GM12872 (cell line): Measurements from ENCODE around the gene C15orf39.

Experiments
- TF ChIP-seq, protein P1 (sequence below): IDR thresholded peaks from 3 replicates; pipeline ENCODE4 v1.5.1; 2011; ENCODE audit warnings: low read depth, mild to moderate bottlenecking, low read length, moderate library complexity; ENCODE audit not compliant: insufficient read depth

Gene C15orf39

DNA sequence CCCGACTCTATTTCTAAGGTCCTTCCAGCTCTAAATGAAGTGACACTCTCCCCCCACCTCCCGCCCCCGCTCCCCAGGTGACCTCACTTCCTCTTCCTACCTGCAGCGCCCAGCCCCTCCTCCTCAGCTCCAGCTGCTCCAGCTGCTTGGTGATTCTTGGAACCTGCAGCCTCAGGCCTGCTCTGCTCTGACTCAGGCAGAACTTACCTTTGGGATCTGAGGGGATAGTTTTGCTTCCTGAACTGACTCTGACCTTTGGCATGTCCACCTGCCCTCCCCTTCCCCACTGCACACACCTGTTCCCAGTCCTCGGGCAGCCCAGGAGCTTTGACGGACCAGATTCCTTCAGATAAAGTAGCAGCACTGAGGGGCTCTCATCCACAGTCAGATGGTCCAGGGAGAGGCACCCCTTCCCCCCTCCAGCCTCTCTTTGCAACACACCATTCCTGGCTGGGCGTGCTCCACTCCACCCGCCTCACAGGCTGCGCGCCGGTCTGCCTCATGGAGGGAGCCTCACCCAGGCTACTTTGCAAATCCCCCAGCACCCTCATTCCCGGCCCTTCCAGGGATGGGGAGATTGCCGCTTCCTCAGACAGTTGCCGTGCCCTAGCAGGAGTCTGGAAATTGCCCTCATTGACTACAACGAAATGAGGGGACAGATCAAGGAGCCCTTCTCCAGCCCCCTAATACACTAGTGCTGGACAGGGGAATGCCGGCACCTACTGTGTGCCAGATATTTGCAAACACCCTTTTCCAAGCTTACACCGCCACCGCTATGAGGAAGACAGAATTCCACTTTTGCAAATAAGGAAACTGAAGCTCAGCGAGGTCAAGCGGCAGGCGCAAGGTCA, 692 bp upstream of the C15orf39 start:
- TF ChIP-seq, protein P1, sequence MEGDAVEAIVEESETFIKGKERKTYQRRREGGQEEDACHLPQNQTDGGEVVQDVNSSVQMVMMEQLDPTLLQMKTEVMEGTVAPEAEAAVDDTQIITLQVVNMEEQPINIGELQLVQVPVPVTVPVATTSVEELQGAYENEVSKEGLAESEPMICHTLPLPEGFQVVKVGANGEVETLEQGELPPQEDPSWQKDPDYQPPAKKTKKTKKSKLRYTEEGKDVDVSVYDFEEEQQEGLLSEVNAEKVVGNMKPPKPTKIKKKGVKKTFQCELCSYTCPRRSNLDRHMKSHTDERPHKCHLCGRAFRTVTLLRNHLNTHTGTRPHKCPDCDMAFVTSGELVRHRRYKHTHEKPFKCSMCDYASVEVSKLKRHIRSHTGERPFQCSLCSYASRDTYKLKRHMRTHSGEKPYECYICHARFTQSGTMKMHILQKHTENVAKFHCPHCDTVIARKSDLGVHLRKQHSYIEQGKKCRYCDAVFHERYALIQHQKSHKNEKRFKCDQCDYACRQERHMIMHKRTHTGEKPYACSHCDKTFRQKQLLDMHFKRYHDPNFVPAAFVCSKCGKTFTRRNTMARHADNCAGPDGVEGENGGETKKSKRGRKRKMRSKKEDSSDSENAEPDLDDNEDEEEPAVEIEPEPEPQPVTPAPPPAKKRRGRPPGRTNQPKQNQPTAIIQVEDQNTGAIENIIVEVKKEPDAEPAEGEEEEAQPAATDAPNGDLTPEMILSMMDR, result no peak

DNA sequence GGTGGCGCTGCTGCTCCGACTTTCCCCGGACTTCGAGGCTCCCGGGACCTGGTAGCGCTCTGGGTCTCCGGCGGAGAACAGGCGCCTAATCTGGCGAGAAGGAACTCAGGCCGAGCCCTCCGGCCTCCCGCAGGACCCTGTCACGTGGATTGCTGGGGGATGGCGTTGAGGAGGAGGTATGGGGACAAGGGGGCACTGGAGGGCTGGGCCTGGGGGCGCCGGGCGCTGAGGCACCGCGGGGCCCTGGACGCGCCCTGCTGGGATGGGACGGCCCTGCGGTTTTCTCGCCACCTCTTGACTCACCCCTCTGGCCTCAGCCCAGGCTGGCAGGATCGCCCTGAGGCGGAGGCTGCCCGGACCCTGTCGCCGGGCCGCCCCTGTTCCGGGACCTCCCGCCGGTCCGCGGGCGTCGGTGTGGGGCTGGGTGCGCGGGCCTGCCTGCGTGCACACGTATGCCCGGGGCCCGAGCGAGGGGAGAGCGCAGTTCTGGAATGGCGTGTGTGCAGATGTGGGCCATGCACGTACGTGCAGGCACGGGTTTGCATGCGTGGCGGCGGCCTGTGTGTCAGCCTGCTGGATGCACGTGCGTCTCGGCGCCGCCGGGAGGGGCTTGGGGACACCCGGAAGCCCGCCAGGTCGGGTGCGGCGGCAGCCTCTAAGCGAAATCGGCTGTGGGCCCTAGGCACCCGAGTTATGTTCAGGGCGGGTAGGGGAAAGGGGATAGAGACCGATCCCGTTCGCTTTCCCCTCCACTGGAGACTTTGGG, 752 bp downstream of the C15orf39 start:
- TF ChIP-seq, protein P1, result 0 out of 3 replicates have a peak, but pooled peaks have one; percentile 14

DNA sequence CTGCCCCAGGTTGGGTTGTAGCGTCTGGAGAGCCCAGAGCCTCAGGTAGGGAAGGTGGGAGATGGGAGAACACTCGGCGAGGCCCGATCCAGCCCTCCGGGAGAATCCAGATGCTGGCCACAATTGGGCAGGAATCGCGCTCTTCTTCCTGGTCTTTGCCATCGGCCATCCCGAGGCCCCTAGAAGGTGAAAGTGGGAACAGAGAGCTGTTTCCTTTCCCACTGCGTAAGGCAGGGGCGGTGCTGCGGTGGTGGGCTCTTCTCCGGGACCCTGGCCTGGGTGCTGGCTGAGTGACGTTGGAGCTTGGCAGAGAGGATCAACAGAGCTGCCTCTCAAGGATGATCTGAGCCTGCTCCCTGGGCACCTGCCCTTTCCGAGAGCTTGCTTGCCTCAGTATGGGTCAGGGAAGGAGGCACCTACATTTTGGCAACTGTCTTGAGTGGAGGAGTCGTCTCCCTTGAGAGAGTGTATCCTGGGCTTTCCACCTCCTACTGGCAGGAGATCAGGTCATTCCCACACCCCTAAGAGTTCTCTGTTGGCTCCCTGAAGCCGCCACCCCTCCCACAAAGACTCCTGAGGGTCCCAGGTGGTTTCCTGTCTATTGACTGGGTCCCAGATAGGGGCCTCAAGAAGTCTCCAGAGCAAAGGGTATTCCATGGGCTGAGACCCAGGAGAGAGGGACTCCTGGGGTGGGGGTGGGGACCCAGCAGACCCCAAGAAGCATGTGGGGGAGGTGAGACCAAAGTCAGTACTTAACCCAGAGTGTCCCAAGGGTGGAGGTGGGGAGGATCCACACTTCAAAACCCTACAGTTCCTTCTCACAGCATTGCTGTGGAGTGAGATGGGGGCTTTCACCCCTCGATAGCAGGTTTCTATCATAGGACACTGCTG, 1.6 kb downstream of the C15orf39 start:
- TF ChIP-seq, protein P1, result no peak

DNA sequence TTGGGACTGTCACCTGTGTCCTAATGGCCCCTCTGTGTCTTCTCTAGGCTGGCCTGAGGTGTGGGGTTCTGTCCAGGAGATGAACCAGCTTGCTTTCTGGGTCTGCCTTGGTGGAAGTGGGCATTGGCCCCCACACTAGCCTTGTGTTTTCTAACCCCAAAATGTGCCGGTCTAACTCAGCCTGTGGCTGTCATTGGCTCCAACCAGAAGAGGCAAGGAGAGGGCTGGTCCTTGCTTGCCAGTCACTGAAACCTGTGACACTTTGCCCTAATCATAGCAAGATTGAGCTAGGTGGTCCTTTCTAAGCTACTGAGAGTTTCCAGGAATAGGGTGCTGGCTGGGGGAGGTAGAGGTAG, 2.2 kb downstream of the C15orf39 start:
- TF ChIP-seq, protein P1, result no peak

DNA sequence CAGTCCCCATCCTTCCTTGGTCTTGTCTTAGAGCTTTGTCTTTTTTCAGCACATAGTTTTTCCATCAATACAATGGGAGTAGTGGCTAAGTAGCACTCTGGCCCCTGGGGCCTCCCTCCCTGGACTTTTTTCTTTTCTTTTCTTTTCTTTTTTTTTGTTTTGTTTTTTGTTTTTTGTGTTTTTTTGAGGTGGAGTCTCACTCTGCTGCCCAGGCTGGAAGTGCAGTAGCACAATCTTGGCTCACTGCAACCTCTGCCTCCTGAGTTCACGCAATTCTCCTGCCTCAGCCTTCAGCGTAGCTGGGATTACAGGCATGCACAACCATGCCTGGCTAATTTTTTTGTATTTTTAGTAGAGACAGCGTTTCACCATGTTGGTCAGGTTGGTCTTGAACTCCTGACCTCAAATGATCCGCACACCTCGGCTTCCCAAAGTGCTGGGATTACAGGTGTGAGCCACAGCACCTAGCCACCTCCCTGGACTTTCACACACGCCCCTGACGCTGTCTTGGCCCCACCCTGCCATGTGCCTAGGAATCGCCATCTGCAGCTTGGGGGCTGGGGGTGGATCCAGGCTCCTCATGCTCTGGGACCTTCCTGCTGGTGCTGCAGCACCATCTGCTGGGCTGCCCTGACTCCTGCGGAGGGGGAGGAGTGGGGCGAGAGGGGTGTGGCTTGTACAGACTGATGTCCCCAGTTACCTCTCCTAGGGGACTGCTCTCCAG, 2.8 kb downstream of the C15orf39 start:
- TF ChIP-seq, protein P1, result peak; percentile 93

DNA sequence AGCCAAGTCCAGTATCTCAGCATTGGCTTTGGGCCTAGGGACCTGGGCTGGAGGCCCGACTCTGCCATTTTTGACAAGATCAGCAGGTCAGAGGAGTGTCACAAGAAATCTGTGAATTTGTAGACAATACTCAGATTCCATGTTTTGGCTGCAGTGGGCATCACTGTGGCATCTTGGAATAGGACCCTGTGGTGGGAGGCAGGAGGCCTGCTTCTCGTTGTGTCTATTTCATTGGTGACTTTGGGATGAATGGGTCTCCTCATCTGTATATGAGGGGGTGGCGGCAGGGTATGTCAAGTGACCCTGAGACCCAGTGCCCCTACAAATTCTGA, 3.3 kb downstream of the C15orf39 start:
- TF ChIP-seq, protein P1, result no peak
